Subcutaneous adipose tissue (tissue), 4 donors: Measurements from ENCODE around the gene EHHADH. TPM values are rescaled to one million over a fixed set of nuclear protein-coding genes. Genes with fewer than 3 reads are reported as not detected.

Source experiments
- CTCF ChIP-seq: fragments of 450-650 bp; IDR thresholded peaks from one replicate; pipeline ENCODE4 v1.5.1; 2016; ENCODE audit warnings: low read depth, mild to moderate bottlenecking, control low read depth, antibody characterized with exemption, moderate library complexity
- total RNA-seq, 4 donors: library from RNA; depleted of rRNA; stranded (reverse); fragments of >200 nt; gene quantifications; one replicate each; pipeline ENCODE4 v1.1.0, GENCODE V29; 2016

Gene EHHADH
- total RNA-seq, 4 donors from 2014 or later: 12.3 to 23.8 (median 12.6) TPM

GRCh38 chr3:185221203-185221602 lies 32.6 kb downstream of the EHHADH start:
- no peak for TF ChIP-seq CTCF

GRCh38 chr3:185216607-185216958 lies 37.3 kb downstream of the EHHADH start:
- no peak for TF ChIP-seq CTCF

GRCh38 chr3:185215873-185216606 lies 37.8 kb downstream of the EHHADH start:
- no peak for TF ChIP-seq CTCF

GRCh38 chr3:185212559-185212958 lies 41.3 kb downstream of the EHHADH start:
- no peak for TF ChIP-seq CTCF

- no peak for TF ChIP-seq CTCF
Observed at GRCh38 chr3:185212086-185212485, 41.8 kb downstream of the EHHADH start.

- no peak for TF ChIP-seq CTCF
Observed at GRCh38 chr3:185210621-185211142, 43.2 kb downstream of the EHHADH start.

GRCh38 chr3:185208823-185209222 lies 45.0 kb downstream of the EHHADH start:
- TF ChIP-seq CTCF: no peak
